GM21576 (cell line): Measurements from ENCODE around the gene CYB5A.

Experiments used
- ATAC-seq: cut with Tn5 transposase; IDR thresholded peaks from one replicate; pipeline ENCODE4 v1.9.1; 2021; ENCODE audit warnings: mild to moderate bottlenecking, moderate library complexity; ENCODE audit not compliant: unreplicated experiment

CYB5A gene

DNA sequence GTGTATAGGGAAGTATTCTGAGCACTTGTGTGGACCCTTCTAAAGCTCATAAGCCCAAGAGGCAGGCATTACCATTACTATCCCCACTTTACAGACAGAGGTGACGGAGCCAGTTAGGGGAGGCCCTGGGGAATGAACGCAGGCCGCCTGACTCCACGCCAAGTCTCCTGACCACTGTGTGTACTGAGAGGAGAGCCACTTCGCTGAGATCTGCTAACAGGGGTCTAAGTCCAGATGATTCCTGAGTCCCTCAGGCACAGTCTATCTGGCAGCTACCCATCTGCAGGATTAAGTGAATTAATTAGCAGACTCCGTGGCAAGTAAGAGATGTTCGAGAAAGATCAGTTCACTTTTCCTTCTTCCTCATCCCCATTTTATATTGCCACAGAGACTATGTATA lies 13.7 kb downstream of the CYB5A start:
- ATAC-seq: no peak

DNA sequence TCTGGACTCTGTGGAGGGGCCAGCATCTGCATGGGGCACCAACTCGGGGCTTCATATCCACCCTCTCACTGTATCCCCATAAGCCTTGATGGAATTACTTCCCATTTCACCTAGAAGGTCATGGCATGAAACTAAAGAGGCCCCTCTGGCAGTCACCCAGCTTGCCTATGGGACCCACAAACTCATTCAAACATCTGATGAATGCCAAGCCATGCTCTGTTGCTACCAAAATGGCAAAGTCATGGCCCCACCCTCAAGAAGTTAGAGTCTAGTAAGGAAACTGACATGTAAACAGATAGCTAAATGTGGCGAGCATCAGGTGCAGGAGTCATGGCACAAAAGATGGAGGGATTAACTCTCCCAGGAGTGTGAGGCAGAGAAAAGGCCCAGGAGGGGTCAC lies 14.5 kb downstream of the CYB5A start:
- ATAC-seq: no peak

GRCh38 chr18:74276609-74277008 lies 15.2 kb downstream of the CYB5A start:
- no peak for ATAC-seq

DNA sequence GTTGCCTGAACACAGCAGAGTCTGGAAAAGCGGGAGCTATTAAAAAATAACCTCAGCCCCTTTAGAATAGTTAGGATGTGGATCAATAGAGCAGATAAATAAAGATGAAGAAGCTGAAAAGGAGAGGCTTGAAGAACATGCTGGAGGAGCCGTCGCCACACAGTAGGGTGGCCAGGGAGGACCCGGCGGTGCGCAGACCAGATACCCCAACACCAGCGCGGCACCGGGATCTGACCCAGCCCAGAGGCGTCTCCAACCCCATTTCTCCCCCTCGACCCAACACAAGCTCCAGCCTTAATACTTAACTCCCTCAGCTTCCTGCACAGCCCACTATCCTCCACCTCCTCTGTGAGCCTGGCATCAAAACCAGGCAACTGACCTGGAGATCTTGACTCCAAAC lies 16.0 kb downstream of the CYB5A start:
- ATAC-seq: no peak

DNA sequence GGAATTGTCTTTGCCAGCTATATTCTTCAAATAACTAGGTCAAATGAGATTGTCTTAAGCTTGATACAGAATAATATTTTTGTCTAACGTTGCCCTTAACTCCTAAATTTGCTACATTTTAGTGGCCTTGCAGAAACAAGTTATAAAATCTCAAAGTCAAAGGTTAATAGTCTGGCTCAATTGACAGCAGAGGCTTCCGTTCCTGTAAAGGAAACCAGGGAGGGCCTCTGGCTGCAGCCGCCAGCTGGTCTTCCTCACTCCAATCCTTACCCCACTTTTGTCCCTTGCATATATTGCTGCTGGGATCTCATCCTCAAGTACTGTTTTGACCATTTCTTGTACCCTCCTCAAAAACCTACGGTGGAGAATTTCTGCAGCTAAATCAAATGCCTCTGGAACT lies 17.1 kb downstream of the CYB5A start:
- ATAC-seq: no peak

GRCh38 chr18:74273394-74273793 lies 18.4 kb downstream of the CYB5A start:
- no peak for ATAC-seq

GRCh38 chr18:74271635-74272034 lies 20.1 kb downstream of the CYB5A start:
- ATAC-seq: no peak

DNA sequence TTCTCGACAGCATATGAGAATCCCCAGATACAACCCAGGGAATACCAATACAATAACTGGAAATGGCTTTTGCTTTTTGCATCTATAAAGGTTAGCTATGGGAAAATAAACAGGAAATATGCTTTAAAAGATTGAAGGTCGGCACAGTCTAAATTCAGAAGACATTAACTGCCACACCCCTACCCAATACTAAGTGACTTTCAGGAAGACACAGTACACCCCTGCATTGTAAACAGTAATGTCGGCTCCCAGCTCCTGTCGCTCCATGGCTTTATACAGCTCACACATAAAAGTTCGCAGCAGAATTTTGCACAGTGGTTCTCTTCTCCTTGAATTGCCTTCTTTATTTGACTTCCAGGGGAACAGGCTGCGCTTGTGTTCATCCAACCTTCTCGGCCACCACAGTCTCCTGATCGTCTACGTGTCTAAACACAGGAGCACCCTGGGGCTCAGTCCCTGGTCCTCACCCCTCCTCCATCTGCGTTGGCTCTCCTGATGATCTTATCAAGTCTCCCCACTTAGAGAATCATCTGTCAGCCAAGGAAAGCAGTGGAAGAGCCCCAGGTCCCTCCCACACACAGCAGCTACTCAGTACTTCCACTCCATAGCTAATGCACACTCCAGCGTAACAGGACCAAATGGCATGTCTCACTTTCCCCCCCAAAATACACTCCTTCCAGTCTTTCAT lies 22.7 kb downstream of the CYB5A start:
- ATAC-seq: no peak

GRCh38 chr18:74268175-74268574 lies 23.6 kb downstream of the CYB5A start:
- no peak for ATAC-seq

- no peak for ATAC-seq
Observed at GRCh38 chr18:74266161-74266560, 25.6 kb downstream of the CYB5A start.

DNA sequence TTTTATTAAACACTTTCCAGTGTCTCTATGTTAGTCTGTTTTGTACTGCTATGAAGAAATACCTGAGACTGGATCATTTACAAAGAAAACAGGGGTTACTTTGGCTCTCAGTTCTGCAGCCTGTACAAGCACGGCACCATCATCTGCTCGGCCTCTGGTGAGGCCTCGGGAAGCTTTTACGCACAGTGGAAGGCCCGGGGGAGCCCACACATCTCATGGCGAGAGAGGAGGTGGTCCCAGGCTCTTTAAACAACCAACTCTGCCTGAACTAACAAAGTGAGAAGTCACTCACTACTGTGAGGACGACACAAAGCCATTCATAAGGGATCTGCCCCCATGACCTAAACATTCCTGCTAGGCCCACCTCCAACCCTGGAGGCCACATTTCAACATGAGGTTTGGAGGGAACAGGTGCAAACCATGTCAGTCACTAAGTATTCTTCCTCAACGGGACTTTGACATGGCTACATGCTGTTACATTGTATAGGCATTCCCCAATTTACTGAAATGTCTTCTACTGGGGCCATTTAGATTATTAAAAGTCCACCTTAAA lies 26.1 kb downstream of the CYB5A start:
- no peak for ATAC-seq

- peak; percentile 98 for ATAC-seq
Observed at GRCh38 chr18:74264303-74265020, 27.3 kb downstream of the CYB5A start.

DNA sequence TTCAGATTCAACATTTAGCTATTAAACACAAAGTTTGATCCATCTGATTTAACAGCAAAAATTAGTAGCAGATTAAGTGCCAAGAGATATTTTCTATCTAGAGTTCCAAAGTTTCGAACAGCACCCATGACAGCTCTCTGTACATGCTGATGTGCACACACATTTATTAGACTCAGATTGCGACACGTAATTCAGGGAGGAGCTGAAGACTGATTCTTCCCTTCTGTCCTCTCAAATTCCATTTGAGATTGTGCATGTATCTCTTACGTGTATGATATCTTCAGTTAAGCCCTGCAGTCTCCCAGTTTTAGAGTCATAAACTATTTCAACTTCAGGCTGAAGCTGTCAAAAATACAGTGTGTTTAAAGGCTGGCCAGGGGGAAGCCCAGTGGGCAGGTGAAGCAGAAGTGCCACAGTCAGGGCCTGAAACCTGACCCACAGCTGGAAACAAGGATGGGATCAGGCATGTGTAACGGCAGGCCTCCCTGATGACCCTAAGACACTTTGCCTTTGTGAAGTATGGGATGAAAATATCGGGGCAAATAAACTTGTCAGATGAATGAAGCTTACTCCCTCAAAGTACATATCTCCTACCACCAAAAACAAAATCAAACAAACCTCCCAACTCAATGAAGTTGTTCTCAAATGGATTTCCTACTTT lies 30.6 kb downstream of the CYB5A start:
- ATAC-seq: no peak

- no peak for ATAC-seq
Observed at GRCh38 chr18:74259347-74259746, 32.4 kb downstream of the CYB5A start.

DNA sequence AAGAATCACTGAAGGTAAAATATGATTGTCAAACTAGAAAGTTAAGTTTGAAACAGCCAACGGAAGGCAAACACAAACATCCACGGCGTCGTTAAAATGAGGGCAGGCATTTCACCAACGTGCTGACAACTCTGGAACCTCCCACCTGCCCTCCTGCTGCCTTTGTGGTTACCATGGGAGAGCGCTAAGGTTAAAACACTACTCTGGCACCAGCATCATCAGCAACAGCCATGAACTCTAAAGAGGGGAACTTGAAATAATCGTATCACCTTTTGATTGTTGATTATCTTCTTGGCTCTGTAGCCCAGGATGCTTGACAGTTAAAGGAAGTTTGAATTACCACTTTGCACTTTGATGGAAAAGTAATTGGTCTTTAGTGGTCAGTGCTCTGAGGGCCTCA lies 34.7 kb downstream of the CYB5A start:
- no peak for ATAC-seq

DNA sequence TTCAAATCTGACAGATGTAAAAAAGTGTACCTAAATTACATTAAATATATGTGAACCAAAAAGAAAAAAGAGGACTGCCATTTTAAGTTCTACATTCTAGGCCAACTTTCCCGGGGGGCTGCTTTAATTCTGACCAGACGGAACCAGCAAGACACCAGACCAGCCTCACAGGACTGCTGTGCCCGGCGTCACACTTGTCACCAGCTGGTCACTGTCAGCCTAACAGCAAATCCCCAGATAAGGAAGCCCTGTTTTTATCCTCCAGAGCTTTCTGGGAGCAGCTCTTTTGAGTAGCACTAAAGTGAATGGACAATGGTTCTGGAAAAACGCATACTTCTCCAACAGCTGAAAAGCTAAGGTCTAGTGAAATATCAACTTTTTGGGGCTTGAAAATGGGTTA lies 35.6 kb downstream of the CYB5A start:
- no peak for ATAC-seq

DNA sequence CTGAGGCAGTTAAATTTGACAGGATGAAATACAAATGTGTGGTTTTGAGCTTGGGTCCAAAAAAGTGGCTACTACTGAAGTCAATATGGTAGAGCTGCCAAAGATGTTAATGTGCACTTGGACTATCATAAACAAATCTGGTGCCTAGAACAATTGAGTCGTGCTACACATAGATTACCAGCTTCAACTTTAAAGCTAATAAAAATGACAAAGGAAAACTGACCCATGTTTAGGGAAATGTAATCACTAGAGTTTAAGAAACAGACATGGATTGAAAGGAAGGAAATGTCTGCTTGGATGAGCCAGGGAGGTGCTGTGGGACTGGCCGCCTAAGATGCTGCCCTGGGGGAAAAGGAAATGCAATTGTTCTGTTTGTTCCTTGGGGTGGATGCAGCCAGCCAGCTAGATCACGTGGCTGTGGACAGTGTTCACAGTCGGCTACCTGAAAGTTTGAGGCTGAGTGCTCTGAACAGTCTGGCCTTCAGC lies 36.6 kb downstream of the CYB5A start:
- no peak for ATAC-seq

DNA sequence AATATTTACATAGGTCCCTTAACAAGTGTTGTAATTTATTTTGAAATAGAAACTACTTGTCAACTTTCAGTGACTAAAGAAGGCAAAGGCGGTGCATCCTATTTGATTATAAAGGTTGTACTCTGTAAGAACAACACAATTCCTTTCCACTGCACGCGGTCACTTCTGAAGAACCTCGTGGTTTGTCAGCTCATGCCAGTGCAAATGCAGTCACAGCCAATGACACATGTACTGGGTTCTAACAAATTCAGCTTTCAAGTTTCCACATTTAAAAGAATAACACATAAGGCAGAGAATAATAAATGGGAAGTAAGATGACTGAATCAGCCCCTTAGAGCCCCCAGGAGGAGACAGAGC lies 39.7 kb downstream of the CYB5A start:
- no peak for ATAC-seq

GRCh38 chr18:74251297-74252038 lies 40.3 kb downstream of the CYB5A start:
- ATAC-seq: no peak

DNA sequence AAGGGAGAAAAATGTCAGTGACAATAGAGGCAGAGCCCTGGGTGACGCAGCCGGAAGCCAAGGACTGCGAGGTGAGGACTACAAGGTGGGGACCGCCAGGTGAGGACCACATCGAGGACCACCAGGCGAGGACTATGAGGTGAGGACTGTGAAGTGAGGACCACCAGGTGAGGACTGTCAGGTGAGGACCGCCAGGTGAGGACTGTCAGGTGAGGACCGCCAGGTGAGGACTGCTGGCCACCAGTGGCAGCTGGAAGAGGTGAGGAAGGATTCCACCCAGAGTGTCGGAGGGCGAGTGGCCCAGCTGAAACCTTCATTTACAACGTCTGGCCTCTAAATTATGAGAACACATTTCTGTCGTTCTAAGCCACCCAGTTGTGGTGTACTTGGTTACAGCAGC lies 41.6 kb downstream of the CYB5A start:
- ATAC-seq: no peak
